Measurements from ENCODE around the gene TACR1. TPM values are rescaled to one million over a fixed set of nuclear protein-coding genes. Genes with fewer than 3 reads are reported as not detected.
A peak's percentile ranks its signal among the peaks of the same experiment; 100 is the strongest.

TACR1 gene
- total RNA-seq, 1 donor = not detected

DNA sequence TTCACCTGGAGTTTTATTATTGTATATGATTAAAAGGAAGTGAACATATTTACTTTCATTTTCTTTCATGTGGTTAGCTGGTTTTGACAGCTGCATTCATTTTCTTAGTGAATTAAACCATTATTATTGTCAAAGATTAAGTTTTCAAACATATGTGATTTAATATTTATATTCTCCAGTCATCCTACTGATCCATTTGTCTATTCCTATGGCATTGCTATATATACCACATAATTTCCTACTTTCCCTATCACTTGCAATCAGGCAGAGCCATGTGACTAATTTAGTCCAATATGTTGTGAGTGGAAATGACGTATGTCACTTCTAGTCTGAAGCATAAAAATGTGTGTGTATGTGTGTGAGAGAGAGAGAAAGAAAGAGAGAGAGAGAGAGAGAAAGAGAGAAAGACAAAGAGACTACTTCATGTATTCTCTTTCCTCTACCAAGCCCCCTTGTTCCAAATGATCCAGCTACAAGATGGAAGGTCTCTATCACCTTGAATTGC lies 12.0 kb upstream of the TACR1 start:
- no peak overlapping the region for H3K4me3 ChIP-seq (ENCODE audit: low read depth, low read length)
- TF ChIP-seq, protein P1, sequence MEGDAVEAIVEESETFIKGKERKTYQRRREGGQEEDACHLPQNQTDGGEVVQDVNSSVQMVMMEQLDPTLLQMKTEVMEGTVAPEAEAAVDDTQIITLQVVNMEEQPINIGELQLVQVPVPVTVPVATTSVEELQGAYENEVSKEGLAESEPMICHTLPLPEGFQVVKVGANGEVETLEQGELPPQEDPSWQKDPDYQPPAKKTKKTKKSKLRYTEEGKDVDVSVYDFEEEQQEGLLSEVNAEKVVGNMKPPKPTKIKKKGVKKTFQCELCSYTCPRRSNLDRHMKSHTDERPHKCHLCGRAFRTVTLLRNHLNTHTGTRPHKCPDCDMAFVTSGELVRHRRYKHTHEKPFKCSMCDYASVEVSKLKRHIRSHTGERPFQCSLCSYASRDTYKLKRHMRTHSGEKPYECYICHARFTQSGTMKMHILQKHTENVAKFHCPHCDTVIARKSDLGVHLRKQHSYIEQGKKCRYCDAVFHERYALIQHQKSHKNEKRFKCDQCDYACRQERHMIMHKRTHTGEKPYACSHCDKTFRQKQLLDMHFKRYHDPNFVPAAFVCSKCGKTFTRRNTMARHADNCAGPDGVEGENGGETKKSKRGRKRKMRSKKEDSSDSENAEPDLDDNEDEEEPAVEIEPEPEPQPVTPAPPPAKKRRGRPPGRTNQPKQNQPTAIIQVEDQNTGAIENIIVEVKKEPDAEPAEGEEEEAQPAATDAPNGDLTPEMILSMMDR (IDR thresholded peaks at IDR 0.05; ENCODE audit: insufficient read depth, low read depth, low read length) = no peak

DNA sequence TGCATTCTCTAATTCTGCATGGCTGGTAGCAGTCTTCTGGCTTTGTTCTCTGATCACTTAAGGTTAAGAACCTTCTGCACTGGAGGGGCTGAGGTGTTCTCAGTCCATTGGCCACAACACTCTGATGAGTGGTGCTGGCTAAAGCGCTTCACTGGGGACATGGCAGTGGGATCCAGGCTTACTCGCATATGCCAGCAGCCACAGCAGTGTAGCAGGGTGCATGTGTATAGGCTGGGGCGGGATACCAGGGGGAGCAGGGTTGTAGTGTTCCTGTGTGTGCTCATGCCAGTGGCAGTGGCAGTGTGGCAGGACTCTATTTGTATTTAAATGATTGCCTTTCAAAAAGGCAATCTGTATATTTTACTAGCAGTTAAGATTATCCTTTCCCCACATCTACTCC lies 11.1 kb upstream of the TACR1 start:
- no peak overlapping the region for H3K4me3 ChIP-seq (ENCODE audit: low read depth, low read length)
- DNase-seq (ENCODE audit: low read depth) = no peak
- TF ChIP-seq, protein P1 (IDR thresholded peaks at IDR 0.05; ENCODE audit: insufficient read depth, low read depth, low read length) = no peak

More for the DNA sequence above, 12.0 kb upstream of the TACR1 start:
- no peak for DNase-seq (ENCODE audit: low read depth)

DNA sequence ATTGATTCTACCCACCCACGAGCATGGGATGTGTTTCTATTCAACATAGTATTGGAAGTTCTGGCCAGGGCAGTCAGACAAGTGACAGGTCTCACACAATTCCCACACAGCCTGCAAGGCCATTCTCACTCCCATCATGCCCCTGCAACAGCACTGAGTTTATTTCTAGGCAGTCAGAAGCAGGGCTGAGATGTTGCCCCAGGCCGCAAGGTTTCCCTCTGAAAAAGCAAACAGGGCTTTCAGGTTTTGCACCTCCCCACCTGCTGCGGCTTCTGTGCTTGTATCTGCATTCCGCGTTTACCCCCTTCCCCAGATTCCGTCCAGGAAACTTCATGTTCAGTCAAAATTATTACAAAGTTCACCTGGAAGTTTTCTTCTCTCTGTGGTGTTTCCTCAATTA lies 9.4 kb upstream of the TACR1 start:
- no peak for DNase-seq (ENCODE audit: low read depth)
- TF ChIP-seq, protein P1 (IDR thresholded peaks at IDR 0.05; ENCODE audit: insufficient read depth, low read depth, low read length) = no peak
- H3K4me3 ChIP-seq (ENCODE audit: low read depth, low read length) = no peak overlapping the region

DNA sequence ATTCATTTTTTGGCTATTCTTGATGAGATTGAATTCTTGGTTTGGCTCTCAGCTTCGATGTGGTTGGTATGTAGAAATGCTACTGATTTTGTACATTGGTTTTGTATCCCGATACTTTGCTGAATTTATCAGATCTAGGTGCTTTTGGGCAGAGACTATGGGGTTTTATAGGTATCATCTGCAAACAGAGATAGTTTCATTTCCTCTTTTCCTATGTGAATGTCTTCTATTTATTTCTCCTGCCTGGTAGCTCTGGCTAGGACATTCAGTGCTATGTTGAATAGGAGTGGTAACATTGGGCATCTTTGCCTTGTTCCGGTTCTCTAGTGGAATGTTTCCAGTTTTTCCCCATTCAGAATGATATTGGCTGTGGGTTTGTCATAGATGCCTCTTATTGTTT lies 5.5 kb upstream of the TACR1 start:
- TF ChIP-seq, protein P1 (IDR thresholded peaks at IDR 0.05; ENCODE audit: insufficient read depth, low read depth, low read length) = no peak
- DNase-seq (ENCODE audit: low read depth) = no peak
- no peak overlapping the region for H3K4me3 ChIP-seq (ENCODE audit: low read depth, low read length)

DNA sequence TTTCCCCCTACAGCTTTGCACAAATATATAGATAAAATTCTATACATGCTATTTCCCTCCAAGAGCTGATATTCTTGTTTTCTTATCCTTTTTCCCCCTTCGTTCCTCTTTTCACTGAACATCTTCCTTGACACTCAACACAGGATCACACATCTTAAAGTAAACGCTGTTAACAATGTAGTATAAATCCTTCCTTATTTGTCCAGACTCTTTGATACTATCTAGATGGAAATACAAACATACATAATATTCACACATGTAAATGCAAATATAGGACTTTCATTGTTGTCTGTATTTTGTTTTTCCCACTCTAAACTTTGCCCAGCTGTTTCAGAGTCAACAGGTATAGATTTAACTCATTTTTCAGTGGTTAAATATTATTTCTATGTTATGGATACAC lies 3.0 kb upstream of the TACR1 start:
- TF ChIP-seq, protein P1 (IDR thresholded peaks at IDR 0.05; ENCODE audit: insufficient read depth, low read depth, low read length) = no peak
- DNase-seq (ENCODE audit: low read depth) = no peak

DNA sequence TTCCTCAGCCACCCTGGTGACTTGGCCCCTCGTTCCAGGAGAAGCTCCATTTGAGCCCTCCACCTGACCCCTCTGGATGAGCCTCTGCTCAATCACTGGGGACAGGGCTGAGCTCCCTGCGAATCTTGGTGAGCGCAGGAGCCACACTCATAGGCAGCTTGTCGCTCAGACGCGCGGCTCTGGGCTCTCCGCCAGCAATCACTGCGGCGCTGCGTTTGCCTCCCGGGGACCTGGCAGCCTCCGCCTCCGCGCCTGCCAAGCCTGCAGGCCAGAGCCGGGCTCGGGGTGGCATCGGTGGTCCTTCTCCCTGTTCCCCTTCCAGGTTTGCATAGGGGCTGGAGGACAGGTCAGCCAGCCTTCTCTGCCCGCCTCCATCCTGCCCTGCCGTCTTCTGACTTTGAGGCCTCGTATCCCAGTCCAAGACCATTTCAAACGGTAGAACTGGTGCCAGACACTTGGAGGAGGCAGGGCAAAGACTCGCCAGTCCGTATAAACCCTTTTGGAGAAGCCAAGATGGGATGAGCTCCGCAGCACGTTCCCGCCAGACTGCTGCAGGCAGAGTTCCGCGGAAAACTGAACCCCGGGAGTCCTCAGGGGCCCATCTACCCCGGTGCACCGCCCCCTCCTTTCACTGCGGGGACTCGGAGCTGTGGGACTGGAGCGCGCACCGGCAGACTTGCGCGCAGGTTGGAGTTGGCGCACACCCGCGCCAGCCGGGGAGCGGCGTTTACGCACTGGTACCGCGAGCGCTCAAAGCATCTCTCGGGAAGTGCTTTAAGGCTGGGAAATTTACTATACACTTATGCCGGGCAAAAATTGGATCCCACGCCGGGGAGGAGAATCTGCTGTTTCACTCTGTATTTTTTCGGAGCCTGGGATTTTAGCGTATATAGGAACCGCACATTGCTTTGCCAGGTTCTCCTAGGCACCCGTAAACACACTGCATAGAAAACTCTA lies 1.1 kb upstream of the TACR1 start:
- H3K4me3 ChIP-seq (ENCODE audit: low read depth, low read length) = peak overlapping the region; percentile 36
- DNase-seq (ENCODE audit: low read depth) = peak; percentile 22
- TF ChIP-seq, protein P1 (IDR thresholded peaks at IDR 0.05; ENCODE audit: insufficient read depth, low read depth, low read length) = no peak

More for the DNA sequence above, 3.0 kb upstream of the TACR1 start:
- no peak overlapping the region for H3K4me3 ChIP-seq (ENCODE audit: low read depth, low read length)
